NB4 (cell line): ENCODE measurements around the gene REPS2.
"Not testable (repeated sequence)": the region's sequence is repeated elsewhere in the genome, so short reads cannot be mapped to it uniquely, and the experiment has no call there.

Source experiments
- DNase-seq: peaks from one replicate; pipeline ENCODE4 v3.0.0; 2010; ENCODE audit warnings: low read depth
- H3K4me3 ChIP-seq: one replicate; pipeline ENCODE4 v1.5.1; 2011; ENCODE audit warnings: mild to moderate bottlenecking, low read depth, low read length, moderate library complexity
- CTCF ChIP-seq: IDR thresholded peaks from one replicate; pipeline ENCODE4 v1.5.1; 2012; ENCODE audit warnings: low read depth, low read length
- MAX ChIP-seq: IDR thresholded peaks from 2 replicates; pipeline ENCODE4 v1.6.1; 2011; ENCODE audit warnings: low read depth, low read length
- MYC ChIP-seq: IDR thresholded peaks from 2 replicates; pipeline ENCODE4 v1.6.1; 2011; ENCODE audit warnings: low read depth, low read length
- POLR2A ChIP-seq: IDR thresholded peaks from 2 replicates; pipeline ENCODE4 v1.6.1; 2011; ENCODE audit warnings: mild to moderate bottlenecking; ENCODE audit not compliant: insufficient read length; ENCODE audit errors: extremely low read depth

The REPS2 gene

GRCh38 chrX:16966752-16967448 is 20.4 kb downstream of the REPS2 start:
- no peak for DNase-seq
- no peak overlapping the region for H3K4me3 ChIP-seq
- no peak for TF ChIP-seq MAX
- TF ChIP-seq MYC: no peak
- no peak for TF ChIP-seq POLR2A
- no peak for TF ChIP-seq CTCF

- DNase-seq: not testable (repeated sequence)
These were observed 22.3 kb downstream of the REPS2 start for GRCh38 chrX:16968753-16969152.

GRCh38 chrX:16970977-16971376 is 24.5 kb downstream of the REPS2 start:
- no peak for TF ChIP-seq MYC
- TF ChIP-seq POLR2A: no peak
- TF ChIP-seq MAX: no peak
- no peak for TF ChIP-seq CTCF
- DNase-seq: peak; percentile 16
- no peak overlapping the region for H3K4me3 ChIP-seq

More at GRCh38 chrX:16968753-16969152, 22.3 kb downstream of the REPS2 start:
- not testable (repeated sequence) for H3K4me3 ChIP-seq

- H3K4me3 ChIP-seq: no peak overlapping the region
- no peak for TF ChIP-seq CTCF
- no peak for TF ChIP-seq MAX
- TF ChIP-seq MYC: no peak
- no peak for DNase-seq
These were observed 25.2 kb downstream of the REPS2 start for GRCh38 chrX:16971694-16972093.

GRCh38 chrX:16975233-16975632 is 28.8 kb downstream of the REPS2 start:
- no peak overlapping the region for H3K4me3 ChIP-seq
- DNase-seq: no peak
- no peak for TF ChIP-seq MAX
- no peak for TF ChIP-seq CTCF
- TF ChIP-seq POLR2A: no peak
- TF ChIP-seq MYC: no peak

GRCh38 chrX:16977771-16978170 is 31.3 kb downstream of the REPS2 start:
- no peak for DNase-seq
- no peak overlapping the region for H3K4me3 ChIP-seq
- no peak for TF ChIP-seq POLR2A
- no peak for TF ChIP-seq MAX
- no peak for TF ChIP-seq MYC
- TF ChIP-seq CTCF: no peak
